ENCODE measurements around the gene PLCD3. TPM values are rescaled to one million over a fixed set of nuclear protein-coding genes. Genes with fewer than 3 reads are reported as not detected.
"Not testable (repeated sequence)": the region's sequence is repeated elsewhere in the genome, so short reads cannot be mapped to it uniquely, and the experiment has no call there.

PLCD3 gene
- total RNA-seq, 2 experiments from 2014 or later, result 3.9 to 6.6 TPM

DNA sequence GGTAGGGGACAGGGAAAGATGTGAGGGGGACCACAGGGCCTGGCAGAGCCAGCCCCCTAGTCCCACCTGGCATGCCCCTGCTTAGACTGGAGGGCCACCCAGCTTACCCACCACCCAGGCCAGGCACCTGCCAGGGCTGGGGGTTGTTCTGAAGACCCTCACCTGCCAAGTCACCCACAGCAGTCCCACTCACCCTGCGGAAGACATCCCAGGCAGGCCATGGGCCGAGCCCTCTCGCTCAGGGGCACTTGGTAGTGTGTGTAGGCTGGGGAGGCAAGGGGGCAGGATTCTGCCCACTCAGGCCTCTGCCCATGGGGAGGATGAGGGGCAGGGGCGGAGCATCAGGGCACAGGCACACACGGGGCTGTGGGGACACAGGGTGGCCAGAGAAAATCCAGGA lies 4.0 kb downstream of the PLCD3 start:
- no peak for DNase-seq
- no peak for ATAC-seq
- POLR2A ChIA-PET, result no interaction called here
- Mint-ChIP-seq H3K27ac (no peak overlapping the region), H3K36me3 (ENCODE audit: low read depth) (no peaks in the 10 kb centered on the region), H3K9me3 (no peaks in the 10 kb centered on the region), H3K4me3 (no peak overlapping the region), H3K4me1 (ENCODE audit: low read depth) (no peaks in the 10 kb centered on the region), H3K27me3 (no peaks in the 10 kb centered on the region)
- intact Hi-C loops (cut with micrococcal nuclease), result no loop called here
- CTCF ChIA-PET, result interaction anchor here (1.1 to 1.4 kb wide), 2 partner anchors 29 to 69 kb away, joined by 3 to 4 read pairs; no protein-coding TSS in a partner anchor
- TF ChIP-seq, protein P1, sequence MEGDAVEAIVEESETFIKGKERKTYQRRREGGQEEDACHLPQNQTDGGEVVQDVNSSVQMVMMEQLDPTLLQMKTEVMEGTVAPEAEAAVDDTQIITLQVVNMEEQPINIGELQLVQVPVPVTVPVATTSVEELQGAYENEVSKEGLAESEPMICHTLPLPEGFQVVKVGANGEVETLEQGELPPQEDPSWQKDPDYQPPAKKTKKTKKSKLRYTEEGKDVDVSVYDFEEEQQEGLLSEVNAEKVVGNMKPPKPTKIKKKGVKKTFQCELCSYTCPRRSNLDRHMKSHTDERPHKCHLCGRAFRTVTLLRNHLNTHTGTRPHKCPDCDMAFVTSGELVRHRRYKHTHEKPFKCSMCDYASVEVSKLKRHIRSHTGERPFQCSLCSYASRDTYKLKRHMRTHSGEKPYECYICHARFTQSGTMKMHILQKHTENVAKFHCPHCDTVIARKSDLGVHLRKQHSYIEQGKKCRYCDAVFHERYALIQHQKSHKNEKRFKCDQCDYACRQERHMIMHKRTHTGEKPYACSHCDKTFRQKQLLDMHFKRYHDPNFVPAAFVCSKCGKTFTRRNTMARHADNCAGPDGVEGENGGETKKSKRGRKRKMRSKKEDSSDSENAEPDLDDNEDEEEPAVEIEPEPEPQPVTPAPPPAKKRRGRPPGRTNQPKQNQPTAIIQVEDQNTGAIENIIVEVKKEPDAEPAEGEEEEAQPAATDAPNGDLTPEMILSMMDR (IDR thresholded peaks at IDR 0.05), result no peak

DNA sequence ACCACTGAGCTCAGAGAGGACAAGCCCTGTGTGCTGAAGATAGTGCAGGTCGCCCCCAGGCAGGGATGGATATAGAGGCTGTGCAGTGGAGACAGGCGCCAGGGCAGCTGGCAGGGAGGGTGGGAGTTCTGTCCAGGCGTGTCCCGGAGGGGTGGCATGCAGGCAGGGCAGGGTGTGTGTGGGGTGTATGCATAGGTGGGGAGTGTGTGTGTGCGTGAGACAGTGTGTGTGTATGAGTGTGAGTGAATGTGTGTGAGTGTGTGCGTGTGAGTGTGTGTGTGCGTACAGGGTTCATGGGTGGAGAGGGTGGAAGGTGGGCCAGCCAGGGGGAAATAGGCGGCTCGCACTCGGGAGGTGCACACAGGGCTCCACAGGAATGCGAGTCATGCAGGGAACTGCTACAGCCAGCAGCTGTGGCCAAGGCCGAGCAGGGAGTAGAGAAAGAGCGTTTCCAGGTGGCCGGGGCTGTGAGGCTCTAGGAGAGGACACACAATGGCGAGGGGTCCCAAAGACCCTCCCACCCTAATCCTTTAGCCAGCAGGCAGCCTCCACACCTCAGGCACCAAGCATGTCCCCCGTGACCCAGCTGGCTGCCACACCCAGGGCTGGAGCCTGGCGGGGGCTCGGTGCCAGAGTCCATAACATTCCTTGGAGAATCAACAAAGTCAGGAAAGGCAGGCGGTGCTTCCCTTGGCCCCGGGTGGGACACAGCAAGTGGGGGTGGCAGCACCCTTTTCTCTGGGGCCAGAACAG lies 4.6 kb downstream of the PLCD3 start:
- TF ChIP-seq, protein P1 (IDR thresholded peaks at IDR 0.05), result no peak
- no peak overlapping the region for H3K4me3 Mint-ChIP-seq
- DNase-seq (no peak), ATAC-seq (no peak)
- intact Hi-C loops (cut with micrococcal nuclease), result no loop called here
- H3K36me3 Mint-ChIP-seq (ENCODE audit: low read depth), result no peaks in the 10 kb centered on the region
- CTCF ChIA-PET, result interaction anchor here (0.8 to 1.1 kb wide), 3 partner anchors 8 to 250 kb away, joined by 3 read pairs; partner anchors contain the start of gene ACBD4
- POLR2A ChIA-PET, result no interaction called here
- no peak overlapping the region for H3K27ac Mint-ChIP-seq
- H3K4me1 Mint-ChIP-seq (ENCODE audit: low read depth), result no peaks in the 10 kb centered on the region
- H3K27me3 Mint-ChIP-seq, result no peaks in the 10 kb centered on the region
- H3K9me3 Mint-ChIP-seq, result no peaks in the 10 kb centered on the region

DNA sequence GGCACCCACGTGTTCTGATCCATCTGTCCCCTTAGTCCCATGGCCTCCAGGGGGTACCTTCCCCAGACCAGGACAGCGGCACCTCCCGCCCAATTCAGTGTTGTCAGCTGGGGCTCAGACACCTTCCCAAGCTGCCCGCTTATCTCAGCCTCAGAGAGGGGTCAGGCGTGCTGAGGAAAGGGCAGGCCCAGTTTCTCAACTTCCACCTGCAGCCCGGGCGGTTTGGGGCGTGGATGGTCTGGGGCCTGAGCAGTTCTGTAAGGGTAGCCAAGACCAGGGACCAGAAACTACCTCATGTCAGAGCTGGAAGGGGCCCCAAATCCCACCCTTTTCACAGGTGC lies 5.1 kb downstream of the PLCD3 start:
- TF ChIP-seq, protein P1 (IDR thresholded peaks at IDR 0.05), result no peak
- intact Hi-C loops (cut with micrococcal nuclease), result no loop called here
- Mint-ChIP-seq H3K4me1 (ENCODE audit: low read depth) (no peaks in the 10 kb centered on the region), H3K4me3 (no peak overlapping the region), H3K27ac (no peak overlapping the region), H3K9me3 (no peaks in the 10 kb centered on the region), H3K27me3 (no peaks in the 10 kb centered on the region), H3K36me3 (ENCODE audit: low read depth) (no peaks in the 10 kb centered on the region)
- DNase-seq (no peak), ATAC-seq (no peak)
- ChIA-PET CTCF (interaction anchor here (0.7 to 1.1 kb wide), 4 partner anchors 8 to 249 kb away, joined by 3 read pairs; partner anchors contain the start of gene ACBD4), POLR2A (no interaction called here)

DNA sequence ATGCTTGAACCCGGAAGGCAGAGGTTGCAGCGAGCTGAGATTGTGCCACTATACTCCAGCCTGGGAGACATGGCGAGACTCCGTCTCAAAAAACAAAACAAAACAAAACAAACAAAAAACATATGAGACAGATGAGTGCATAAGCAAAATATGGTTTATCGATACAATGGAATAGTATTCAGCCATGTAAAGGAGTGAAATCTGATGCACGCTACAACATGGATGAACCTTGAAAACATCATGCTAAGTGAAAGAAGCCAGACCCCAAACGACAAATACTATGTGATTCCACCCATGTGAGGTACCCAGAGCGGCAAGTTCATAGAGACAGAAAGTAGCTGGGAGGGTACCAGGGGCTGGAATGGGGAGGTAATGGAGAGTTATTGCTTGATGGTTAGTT lies 6.8 kb downstream of the PLCD3 start:
- Mint-ChIP-seq H3K9me3 (no peaks in the 10 kb centered on the region), H3K36me3 (ENCODE audit: low read depth) (no peaks in the 10 kb centered on the region), H3K27ac (no peak overlapping the region), H3K4me3 (no peak overlapping the region), H3K27me3 (peaks cover 4% of the 10 kb centered on the region), H3K4me1 (ENCODE audit: low read depth) (no peaks in the 10 kb centered on the region)
- ATAC-seq (no peak), DNase-seq (no peak)
- CTCF ChIA-PET, result interaction anchor here (1.6 kb wide), 1 partner anchor 10 kb away, joined by 8 read pairs; the partner anchor contains the start of gene ACBD4
- TF ChIP-seq, protein P1 (IDR thresholded peaks at IDR 0.05), result no peak
- POLR2A ChIA-PET, result no interaction called here
- intact Hi-C loops (cut with micrococcal nuclease), result no loop called here

DNA sequence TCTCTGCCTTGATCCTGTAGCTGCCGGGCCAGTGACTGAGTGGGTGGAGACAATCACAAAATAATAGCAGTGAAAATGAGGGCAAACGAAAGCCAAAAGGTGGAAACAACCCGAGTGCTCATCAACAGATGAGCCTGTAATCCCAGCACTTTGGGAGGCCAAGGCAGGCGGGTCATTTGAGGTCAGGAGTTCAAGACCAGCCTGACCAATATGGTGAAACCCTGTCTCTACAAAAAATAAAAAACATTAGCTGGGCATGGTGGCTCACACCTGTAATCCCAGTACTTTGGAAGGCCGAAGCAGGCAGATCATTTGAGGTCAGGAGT lies 7.6 kb downstream of the PLCD3 start:
- H3K27ac Mint-ChIP-seq, result peak overlapping the region; percentile 30
- DNase-seq, result not testable (repeated sequence)

More for the DNA sequence above, 7.6 kb downstream of the PLCD3 start:
- ATAC-seq; H3K27me3 Mint-ChIP-seq; intact Hi-C loops (cut with micrococcal nuclease); H3K4me3 Mint-ChIP-seq; H3K36me3 Mint-ChIP-seq (ENCODE audit: low read depth); H3K4me1 Mint-ChIP-seq (ENCODE audit: low read depth); H3K9me3 Mint-ChIP-seq: not testable (repeated sequence)
- ChIA-PET POLR2A (interaction anchor here (1.5 kb wide), 1 partner anchor 8 kb away, joined by 4 read pairs; no protein-coding TSS in a partner anchor), CTCF (interaction anchor here (0.7 to 1.6 kb wide), 2 partner anchors 10 to 96 kb away, joined by 3 to 8 read pairs; partner anchors contain the start of gene ACBD4)

Data from activated CD8-positive, alpha-beta T cell treated with anti-CD3 and anti-CD28 coated beads for 36 hours (primary cell).